ACHN (cell line): ENCODE data around the gene DIRAS1.
"Not testable (repeated sequence)": the region's sequence is repeated elsewhere in the genome, so short reads cannot be mapped to it uniquely, and the experiment has no call there.

Source experiments
- DNase-seq: peaks from one replicate; pipeline ENCODE4 v3.0.0-alpha.2; 2015
- in situ Hi-C: cut with HindIII; loops from 2 replicates; pipeline ENCODE4 v1.10.0; 2017; ENCODE audit warnings: low sequenced_read_pairs, low pct_ligation_motif_present, low pct_unique_long_range_greater_than_20kb

The DIRAS1 gene

GRCh38 chr19:2699413-2700140 lies 21.6 kb downstream of the DIRAS1 start:
- in situ Hi-C loops = no loop called here

GRCh38 chr19:2694196-2694595 lies 27.0 kb downstream of the DIRAS1 start:
- in situ Hi-C loops = no loop called here
- DNase-seq = no peak

More at GRCh38 chr19:2699413-2700140, 21.6 kb downstream of the DIRAS1 start:
- no peak for DNase-seq

GRCh38 chr19:2693492-2694160 lies 27.5 kb downstream of the DIRAS1 start:
- in situ Hi-C loops = no loop called here
- DNase-seq = no peak

GRCh38 chr19:2691951-2692350 lies 29.2 kb downstream of the DIRAS1 start:
- in situ Hi-C loops = no loop called here
- no peak for DNase-seq

- no peak for DNase-seq
- in situ Hi-C loops = no loop called here
These were observed 30.3 kb downstream of the DIRAS1 start for GRCh38 chr19:2690856-2691255.

GRCh38 chr19:2686360-2686759 lies 34.8 kb downstream of the DIRAS1 start:
- DNase-seq = no peak
- in situ Hi-C loops = no loop called here

GRCh38 chr19:2685204-2685704 lies 35.9 kb downstream of the DIRAS1 start:
- in situ Hi-C loops = no loop called here

GRCh38 chr19:2683430-2684003 lies 37.7 kb downstream of the DIRAS1 start:
- in situ Hi-C loops = no loop called here

More at GRCh38 chr19:2685204-2685704, 35.9 kb downstream of the DIRAS1 start:
- no peak for DNase-seq

GRCh38 chr19:2680808-2681207 lies 40.4 kb downstream of the DIRAS1 start:
- in situ Hi-C loops = no loop called here
- no peak for DNase-seq

More at GRCh38 chr19:2683430-2684003, 37.7 kb downstream of the DIRAS1 start:
- no peak for DNase-seq

- in situ Hi-C loops = no loop called here
- DNase-seq = no peak
These were observed 41.7 kb downstream of the DIRAS1 start for GRCh38 chr19:2679439-2679838.

- in situ Hi-C loops = not testable (repeated sequence)
These were observed 42.2 kb downstream of the DIRAS1 start for GRCh38 chr19:2678948-2679347.

GRCh38 chr19:2678044-2678671 lies 43.0 kb downstream of the DIRAS1 start:
- DNase-seq = no peak
- in situ Hi-C loops = no loop called here

More at GRCh38 chr19:2678948-2679347, 42.2 kb downstream of the DIRAS1 start:
- DNase-seq = not testable (repeated sequence)

- no peak for DNase-seq
- in situ Hi-C loops = no loop called here
These were observed 44.3 kb downstream of the DIRAS1 start for GRCh38 chr19:2676823-2677222.

- no peak for DNase-seq
- in situ Hi-C loops = no loop called here
These were observed 45.3 kb downstream of the DIRAS1 start for GRCh38 chr19:2675892-2676291.

- in situ Hi-C loops = no loop called here
- no peak for DNase-seq
These were observed 51.0 kb downstream of the DIRAS1 start for GRCh38 chr19:2670217-2670616.

GRCh38 chr19:2668175-2668763 lies 52.9 kb downstream of the DIRAS1 start:
- in situ Hi-C loops = no loop called here
- DNase-seq = no peak

GRCh38 chr19:2667349-2667748 lies 53.8 kb downstream of the DIRAS1 start:
- in situ Hi-C loops, DNase-seq: not testable (repeated sequence)

GRCh38 chr19:2666344-2666994 lies 54.7 kb downstream of the DIRAS1 start:
- in situ Hi-C loops = no loop called here

More at GRCh38 chr19:2666344-2666994, 54.7 kb downstream of the DIRAS1 start:
- DNase-seq = no peak
